Effector CD4-positive, alpha-beta T cell (primary cell): ENCODE measurements around the gene KANSL1L.

ENCODE experiments used
- DNase-seq: peaks from one replicate; pipeline ENCODE4 v3.0.0-alpha.2; 2020

The KANSL1L gene

DNA sequence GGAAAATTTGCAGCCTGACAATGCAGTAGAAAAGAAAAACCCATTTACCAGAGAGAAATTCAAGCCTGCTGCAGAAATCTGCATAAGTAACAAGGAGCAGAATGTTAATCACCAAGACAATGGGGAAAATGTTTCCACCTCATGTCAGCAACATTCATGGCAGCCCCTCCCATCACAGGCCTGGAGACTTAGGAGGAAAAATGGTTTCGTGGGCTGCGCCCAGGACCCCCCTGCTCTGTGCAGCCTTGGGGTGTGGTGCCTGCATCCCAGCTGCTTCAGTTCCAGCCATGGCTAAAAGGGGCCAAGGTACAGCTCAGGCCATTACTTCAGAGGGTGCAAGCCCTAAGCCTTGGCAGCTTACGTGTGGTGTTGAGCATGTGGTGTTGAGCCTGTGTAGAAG lies 115.4 kb downstream of the KANSL1L start:
- no peak for DNase-seq

- DNase-seq, result no peak
Measured at GRCh38 chr2:210054696-210055095, 116.5 kb downstream of the KANSL1L start.

- no peak for DNase-seq
Measured at GRCh38 chr2:210050885-210051284, 120.3 kb downstream of the KANSL1L start.

GRCh38 chr2:210049831-210050230 lies 121.4 kb downstream of the KANSL1L start:
- no peak for DNase-seq

GRCh38 chr2:210046851-210047500 lies 124.2 kb downstream of the KANSL1L start:
- DNase-seq, result no peak

- no peak for DNase-seq
Measured at GRCh38 chr2:210038078-210038477, 133.1 kb downstream of the KANSL1L start.

GRCh38 chr2:210035679-210036078 lies 135.5 kb downstream of the KANSL1L start:
- no peak for DNase-seq

DNA sequence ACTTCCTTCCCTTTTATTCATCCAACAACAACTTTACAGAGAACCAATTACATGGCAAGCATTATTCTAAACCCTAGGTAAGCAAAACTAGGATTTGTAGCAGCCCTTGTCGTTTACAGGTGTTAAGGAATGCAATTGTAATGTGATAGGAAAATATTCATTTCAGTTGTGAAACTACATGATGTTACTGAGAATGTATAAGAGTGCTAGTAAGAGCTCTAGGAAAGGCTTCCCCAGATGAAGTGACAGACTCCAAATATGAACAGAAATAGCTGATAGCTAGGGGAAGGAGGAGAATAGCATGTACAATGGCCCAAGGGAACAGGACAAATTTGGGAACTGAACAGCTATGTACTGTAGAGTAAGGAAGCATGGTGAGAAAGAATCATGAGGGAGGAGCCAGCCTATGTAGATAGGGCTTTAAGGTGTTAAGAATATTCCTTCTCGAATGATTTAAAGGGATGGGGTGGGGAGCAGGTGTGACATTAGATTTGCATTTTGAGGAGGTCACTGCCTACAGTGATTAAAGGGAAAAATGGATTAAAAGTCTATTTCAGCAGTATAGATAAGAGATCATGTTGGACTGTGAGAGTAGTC lies 137.0 kb downstream of the KANSL1L start:
- no peak for DNase-seq

DNA sequence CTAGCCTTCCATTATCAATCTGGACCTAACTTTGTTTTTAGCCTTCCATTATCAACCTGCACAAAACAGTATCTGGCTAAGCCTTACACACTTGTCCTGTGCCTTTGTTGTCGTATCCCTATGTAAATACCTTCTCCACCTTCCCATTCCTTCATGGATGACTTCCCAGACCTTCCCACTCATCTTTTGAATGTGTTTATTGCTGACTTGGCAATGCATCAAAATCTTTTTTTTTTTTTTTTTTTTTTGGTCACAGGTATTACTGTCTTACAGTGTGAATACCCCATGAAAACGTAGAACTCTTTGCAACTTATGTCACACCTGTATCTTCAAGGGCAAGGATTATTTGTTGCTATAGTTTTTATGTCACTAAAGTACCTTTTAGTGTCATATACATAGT lies 143.0 kb downstream of the KANSL1L start:
- no peak for DNase-seq

GRCh38 chr2:210027608-210028007 lies 143.6 kb downstream of the KANSL1L start:
- no peak for DNase-seq

DNA sequence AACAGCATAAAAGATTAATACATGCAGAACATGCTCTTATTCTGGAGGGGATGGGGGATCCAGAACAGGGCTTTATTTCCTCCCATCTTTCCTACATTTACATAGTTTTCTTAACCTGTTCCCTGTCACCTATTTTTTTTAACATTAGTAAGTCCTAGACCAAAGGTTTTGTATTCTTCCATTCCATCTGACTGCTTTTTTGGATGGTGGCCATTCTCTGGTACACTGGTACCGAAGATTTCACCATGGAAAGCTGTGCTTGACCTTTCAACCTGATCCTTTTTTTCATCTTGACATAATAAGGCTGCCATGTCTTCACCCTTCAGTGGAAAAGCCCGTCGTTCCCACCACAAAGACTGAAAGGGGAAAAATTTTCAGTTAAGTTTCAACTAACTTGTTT lies 148.4 kb downstream of the KANSL1L start:
- DNase-seq, result no peak

DNA sequence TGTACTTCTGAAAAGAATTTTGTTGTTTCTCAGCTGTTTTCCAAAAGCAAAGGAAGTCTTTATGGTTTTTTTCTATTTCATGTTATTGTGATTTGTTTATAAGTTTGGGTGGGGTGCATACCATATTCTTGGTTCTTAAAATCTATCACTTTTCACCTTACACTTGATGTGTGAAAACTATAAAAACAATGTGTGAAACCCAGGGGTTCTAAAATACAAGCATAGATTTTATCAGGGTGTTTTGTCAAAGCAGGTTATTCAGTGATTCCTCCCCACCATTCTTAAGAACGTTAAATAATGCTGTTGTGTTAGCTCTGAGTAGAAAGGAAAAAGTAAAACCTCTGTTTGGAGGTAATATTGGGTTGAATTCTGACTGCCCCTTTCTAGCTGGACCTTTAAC lies 151.1 kb downstream of the KANSL1L start:
- DNase-seq, result no peak

- DNase-seq, result no peak
Measured at GRCh38 chr2:210009896-210010295, 161.3 kb downstream of the KANSL1L start.

DNA sequence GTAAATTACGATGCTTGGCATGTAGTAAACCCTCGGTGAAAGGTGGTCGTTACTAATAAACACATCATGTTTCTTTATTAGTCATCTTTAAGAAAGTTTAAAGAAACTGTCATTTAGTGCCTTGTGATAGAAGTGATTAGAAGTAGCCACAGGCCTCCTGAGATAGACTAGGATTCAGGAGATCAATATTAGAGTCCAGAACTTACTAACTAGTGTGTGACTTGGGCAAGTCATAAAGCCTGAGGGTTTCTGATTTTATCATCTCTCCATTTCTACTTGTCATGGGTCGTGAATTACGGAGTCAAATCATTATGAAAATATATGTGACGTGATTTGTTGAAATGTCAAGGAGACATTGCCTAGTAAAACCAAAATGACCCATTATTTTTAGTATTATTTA lies 162.1 kb downstream of the KANSL1L start:
- DNase-seq, result no peak

DNA sequence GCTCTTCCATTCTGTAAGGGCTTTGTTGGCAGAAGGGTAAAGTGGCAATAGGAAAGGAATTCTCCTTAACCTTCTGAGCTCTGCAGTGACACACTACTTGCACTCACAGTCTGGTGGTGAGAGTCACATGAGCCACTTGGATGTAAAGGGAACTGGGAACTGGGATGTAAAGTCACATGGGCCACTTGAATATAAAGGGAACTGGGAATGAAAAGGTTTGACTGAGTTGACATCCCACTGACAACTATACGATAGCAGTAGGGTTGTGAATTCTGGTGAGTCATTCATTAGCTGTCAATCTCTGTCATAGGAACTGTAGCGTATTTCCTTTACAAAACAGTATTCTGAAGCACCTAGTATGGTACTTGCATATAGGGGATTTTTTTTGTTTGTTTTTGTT lies 163.3 kb downstream of the KANSL1L start:
- no peak for DNase-seq

DNA sequence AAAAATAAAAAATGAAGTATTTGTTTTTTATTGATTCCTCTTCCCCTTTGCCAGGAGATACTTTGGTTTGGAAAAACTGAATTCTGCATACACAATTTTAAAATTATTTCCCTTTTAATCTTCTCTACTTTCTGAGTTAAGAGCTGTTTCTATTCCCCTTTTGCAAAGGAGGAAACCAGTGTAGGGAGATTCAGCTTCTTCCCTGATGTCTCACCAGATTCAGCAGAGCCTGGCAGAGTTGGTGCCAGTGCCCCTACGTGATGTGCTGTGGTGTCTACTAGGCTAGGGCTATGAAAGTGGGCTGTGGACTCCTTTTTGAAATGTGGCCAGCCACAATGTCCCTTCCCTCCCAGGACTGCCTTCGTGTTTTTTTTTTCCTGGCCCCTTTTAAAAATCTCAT lies 166.3 kb downstream of the KANSL1L start:
- DNase-seq, result no peak

- DNase-seq, result no peak
Measured at GRCh38 chr2:210003359-210003758, 167.8 kb downstream of the KANSL1L start.

DNA sequence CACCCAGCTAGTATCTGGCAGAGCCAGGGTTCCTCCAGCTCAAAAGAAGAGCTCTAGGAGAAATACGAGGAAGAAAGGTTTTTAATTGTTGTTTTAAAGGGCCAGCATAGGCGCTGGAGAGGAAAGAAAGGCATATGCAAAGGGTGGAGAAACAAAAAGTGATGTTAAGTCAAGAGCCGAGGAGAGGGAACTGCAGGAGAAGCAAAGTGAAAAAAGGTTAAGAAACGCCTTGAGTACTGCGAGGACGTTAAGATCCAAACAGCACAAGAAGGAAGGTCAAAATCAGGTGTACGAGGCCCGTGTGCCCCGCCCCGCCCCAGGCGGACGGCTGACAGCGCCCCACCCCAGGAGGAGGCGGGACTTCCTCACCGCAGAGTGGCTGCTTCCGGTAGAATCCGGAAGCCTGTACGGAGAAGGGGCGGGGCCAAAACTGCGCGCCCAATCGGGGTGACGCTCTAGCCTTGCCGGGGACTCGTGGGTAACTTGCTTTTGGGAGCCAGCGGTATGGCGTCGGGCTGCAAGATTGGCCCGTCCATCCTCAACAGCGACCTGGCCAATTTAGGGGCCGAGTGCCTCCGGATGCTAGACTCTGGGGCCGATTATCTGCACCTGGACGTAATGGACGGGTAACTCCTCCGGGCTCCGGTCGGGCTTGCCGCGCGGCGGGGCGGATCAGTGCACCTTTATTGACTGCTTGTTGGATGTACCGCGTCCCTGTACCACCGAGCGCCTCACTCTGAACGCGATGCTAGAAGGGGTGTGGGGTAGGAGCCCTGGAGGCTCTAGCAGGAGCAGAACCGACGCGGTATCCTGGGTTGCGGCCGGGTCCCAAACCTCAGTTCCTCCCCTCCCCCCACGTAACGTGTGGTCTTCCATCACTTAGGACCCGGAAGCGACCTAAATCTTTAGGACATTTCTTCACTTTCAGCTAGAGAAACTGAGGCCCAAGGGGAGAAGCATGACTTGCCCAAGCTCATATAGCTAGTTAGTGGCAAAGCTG lies 168.8 kb downstream of the KANSL1L start, which contains the start of gene RPE:
Gene RPE (plus strand): TSS at position 481 of the 1,000 bp plus-strand sequence. CDS start 24 bp downstream, at position 505.
- DNase-seq, result peak; percentile 96

- DNase-seq, result no peak
Measured at GRCh38 chr2:210000464-210001324, 170.5 kb downstream of the KANSL1L start.

DNA sequence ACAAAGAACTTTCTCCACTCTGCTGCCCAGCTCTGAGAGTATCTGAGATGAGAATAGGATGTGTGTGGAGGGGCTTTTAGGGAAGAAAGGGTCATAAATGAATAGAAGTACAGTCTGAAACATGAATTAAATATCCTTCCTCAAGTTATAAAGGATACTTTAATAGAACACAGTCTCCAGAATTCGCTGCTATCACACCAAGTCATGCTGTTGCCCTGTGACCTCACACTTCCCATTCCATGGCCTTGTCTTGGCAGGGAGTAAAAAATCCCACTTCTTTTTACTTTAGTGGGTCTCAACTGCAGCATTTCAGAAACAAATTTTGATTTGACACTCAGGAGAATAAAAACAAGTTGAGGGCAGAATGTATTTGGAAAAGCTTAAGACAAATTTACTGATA lies 172.6 kb downstream of the KANSL1L start:
- no peak for DNase-seq

GRCh38 chr2:209993968-209994367 lies 177.2 kb downstream of the KANSL1L start:
- DNase-seq, result no peak

GRCh38 chr2:209990838-209991237 lies 180.4 kb downstream of the KANSL1L start:
- no peak for DNase-seq

DNA sequence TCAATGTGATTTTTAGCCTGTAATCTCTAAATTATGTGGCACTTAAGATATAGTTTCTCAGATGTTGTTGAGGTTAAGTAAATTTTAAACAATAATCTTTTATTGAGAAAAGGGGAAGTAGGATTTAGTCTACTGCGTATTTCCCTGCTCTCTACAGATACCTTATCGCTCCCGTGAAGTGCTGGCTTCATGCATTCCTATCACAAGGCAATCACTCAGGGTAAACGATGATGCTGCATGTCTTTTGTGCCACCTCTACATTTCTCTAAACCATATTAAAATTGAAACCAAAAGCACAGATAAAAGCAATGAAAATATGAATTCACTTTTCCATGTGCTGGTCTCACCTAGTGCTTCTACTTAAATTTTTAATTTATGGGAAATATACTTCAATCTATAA lies 183.2 kb downstream of the KANSL1L start:
- no peak for DNase-seq
